Esophagus muscularis mucosa (tissue), 4 donors: ENCODE measurements around the gene SLBP. TPM values are rescaled to one million over a fixed set of nuclear protein-coding genes. Genes with fewer than 3 reads are reported as not detected.

Experiments
- DNase-seq: peaks from one replicate; pipeline ENCODE4 v3.0.0-alpha.2; 2017; ENCODE audit errors: extremely low spot score
- H3K27ac ChIP-seq, 4 donors: fragments of 200-600 bp; sonication (generic); replicated peaks in 1 of 4; 1 replicate in 3 of 4; 2 replicates in 1 of 4; pipeline ENCODE4 v1.5.1; 2016 to 2019; ENCODE audit warnings: mild to moderate bottlenecking in 1 of 4
- H3K27me3 ChIP-seq, 4 donors: fragments of 200-600 bp; sonication (generic); one replicate each; pipeline versions ENCODE4 v1.5.1 to v1.6.0; 2016 to 2019
- H3K36me3 ChIP-seq, 4 donors: fragments of 200-600 bp; sonication (generic); one replicate each; pipeline ENCODE4 v1.5.1; 2016 to 2019
- H3K4me1 ChIP-seq, 4 donors: fragments of 200-600 bp; sonication (generic); one replicate each; pipeline ENCODE4 v1.5.1; 2016 to 2019
- H3K4me3 ChIP-seq, 4 donors: fragments of 200-600 bp; sonication (generic); 1 replicate in 2 of 4; 2 replicates in 2 of 4; pipeline ENCODE4 v1.5.1; 2016 to 2019; ENCODE audit warnings: mild to moderate bottlenecking in 4 of 4, moderate library complexity in 1 of 4
- H3K9me3 ChIP-seq, 4 donors: fragments of 200-600 bp; sonication (generic); 1 replicate in 3 of 4; 2 replicates in 1 of 4; pipeline ENCODE4 v1.5.1; 2016 to 2019
- EP300 ChIP-seq: sonication (generic); formaldehyde crosslinking; IDR thresholded peaks from one replicate; pipeline ENCODE4 v1.6.1; 2017; ENCODE audit warnings: antibody characterized with exemption
- POLR2A ChIP-seq: fragments of 450-650 bp; IDR thresholded peaks from one replicate; pipeline ENCODE4 v1.6.1; 2017; ENCODE audit warnings: antibody characterized with exemption, moderate library complexity, mild to moderate bottlenecking, low read depth
- POLR2AphosphoS5 ChIP-seq, 2 donors: sonication (generic); formaldehyde crosslinking; IDR thresholded peaks; one replicate each; pipeline ENCODE4 v1.6.1; 2017; ENCODE audit warnings: antibody characterized with exemption in 2 of 2
- WGBS: methylation state at CpG from one replicate; pipeline ENCODE4 v1.1.5; 2018; 5-methylcytosine and 5-hydroxymethylcytosine counted together
- intact Hi-C: fragments of 100-400 bp; cut with DNase I; formaldehyde crosslinking; loops from one replicate; pipeline ENCODE4 v1.15.1; 2023
- total RNA-seq, 4 donors: library from RNA; depleted of rRNA; stranded (reverse); fragments of >200 nt; gene quantifications; one replicate each; pipeline versions ENCODE4 v1.1.0 to v1.2.1, GENCODE V29; 2016
- TF ChIP-seq, protein P1 (sequence below), 3 experiments: fragments of 200-600 bp in 2 of 3; fragments of 450-650 bp in 1 of 3; sonication (generic) in 2 of 3; IDR thresholded peaks; one replicate each; pipeline ENCODE4 v1.5.1; 2017 to 2019; ENCODE audit warnings: antibody characterized with exemption in 3 of 3, mild to moderate bottlenecking in 2 of 3, moderate library complexity in 1 of 3

Gene SLBP
- total RNA-seq, 4 donors from 2014 or later: 41.5 to 56.1 (median 45.5) TPM

DNA sequence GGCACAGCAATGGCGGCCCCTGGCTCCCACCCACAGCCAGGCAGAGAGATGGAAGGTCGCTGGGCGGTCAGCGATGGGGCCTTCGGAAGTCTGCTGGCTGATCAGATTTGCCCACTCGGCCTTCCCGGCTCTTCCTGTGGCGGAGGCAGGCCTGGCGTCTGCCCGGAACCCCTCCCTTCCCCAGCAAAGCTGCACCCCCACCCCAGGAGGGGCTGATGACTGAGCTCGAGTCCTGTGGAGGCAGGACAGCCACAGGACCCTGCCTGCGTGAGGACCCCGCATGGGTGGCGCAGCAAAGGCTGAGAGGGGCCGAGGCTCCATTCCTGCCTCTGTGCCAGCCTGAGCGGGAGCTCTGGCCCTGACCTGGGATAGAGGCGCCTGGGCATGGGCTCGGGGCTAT is 44.0 kb upstream of the SLBP start:
- DNase-seq: no peak
- H3K27ac ChIP-seq: no peak overlapping the region
- H3K9me3 ChIP-seq: no peaks in the 10 kb centered on the region
- WGBS: 74% methylated on average over 3 of the region's 18 CpGs
- no peaks in the 10 kb centered on the region for H3K36me3 ChIP-seq
- no peak overlapping the region for H3K4me3 ChIP-seq
- intact Hi-C loops: no loop called here
- TF ChIP-seq POLR2AphosphoS5 (IDR thresholded peaks at IDR 0.05): no peak
- TF ChIP-seq, protein P1, sequence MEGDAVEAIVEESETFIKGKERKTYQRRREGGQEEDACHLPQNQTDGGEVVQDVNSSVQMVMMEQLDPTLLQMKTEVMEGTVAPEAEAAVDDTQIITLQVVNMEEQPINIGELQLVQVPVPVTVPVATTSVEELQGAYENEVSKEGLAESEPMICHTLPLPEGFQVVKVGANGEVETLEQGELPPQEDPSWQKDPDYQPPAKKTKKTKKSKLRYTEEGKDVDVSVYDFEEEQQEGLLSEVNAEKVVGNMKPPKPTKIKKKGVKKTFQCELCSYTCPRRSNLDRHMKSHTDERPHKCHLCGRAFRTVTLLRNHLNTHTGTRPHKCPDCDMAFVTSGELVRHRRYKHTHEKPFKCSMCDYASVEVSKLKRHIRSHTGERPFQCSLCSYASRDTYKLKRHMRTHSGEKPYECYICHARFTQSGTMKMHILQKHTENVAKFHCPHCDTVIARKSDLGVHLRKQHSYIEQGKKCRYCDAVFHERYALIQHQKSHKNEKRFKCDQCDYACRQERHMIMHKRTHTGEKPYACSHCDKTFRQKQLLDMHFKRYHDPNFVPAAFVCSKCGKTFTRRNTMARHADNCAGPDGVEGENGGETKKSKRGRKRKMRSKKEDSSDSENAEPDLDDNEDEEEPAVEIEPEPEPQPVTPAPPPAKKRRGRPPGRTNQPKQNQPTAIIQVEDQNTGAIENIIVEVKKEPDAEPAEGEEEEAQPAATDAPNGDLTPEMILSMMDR (IDR thresholded peaks at IDR 0.05): no peak
- TF ChIP-seq EP300: no peak
- TF ChIP-seq POLR2A: no peak
- peaks cover 5 to 16% (median 15%) of the 10 kb centered on the region in 4 donors for H3K4me1 ChIP-seq
- H3K27me3 ChIP-seq: peaks cover 0 to 17% (median 0%) of the 10 kb centered on the region in 4 donors

DNA sequence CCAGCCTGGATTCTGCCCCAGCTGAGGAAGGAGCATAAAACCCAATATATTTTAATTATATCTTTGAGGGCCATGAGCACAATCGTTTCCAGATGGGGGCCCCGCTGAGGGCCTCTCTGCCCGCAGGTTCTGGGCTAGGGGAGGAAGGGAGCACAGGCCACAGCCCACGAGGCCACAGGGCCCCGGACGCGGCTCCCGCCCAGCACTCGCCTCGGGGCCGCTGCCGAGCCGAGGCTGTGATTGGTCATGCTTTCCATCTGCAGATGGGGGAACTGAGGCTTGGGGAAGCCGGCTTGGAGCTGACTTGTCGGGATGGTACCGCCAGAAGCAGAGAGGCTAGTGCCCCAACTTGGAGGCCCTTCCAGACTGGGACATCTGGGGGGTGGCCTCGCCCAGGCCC is 43.2 kb upstream of the SLBP start:
- intact Hi-C loops: no loop called here
- no peak overlapping the region for H3K4me3 ChIP-seq
- WGBS: 77% methylated on average over 13 of the region's 17 CpGs
- H3K36me3 ChIP-seq: no peaks in the 10 kb centered on the region
- H3K4me1 ChIP-seq: peaks cover 5 to 15% (median 11%) of the 10 kb centered on the region in 4 donors
- DNase-seq: no peak
- H3K27me3 ChIP-seq: peaks cover 0 to 22% (median 0%) of the 10 kb centered on the region in 4 donors
- no peak overlapping the region for H3K27ac ChIP-seq
- no peaks in the 10 kb centered on the region for H3K9me3 ChIP-seq
- no peak for TF ChIP-seq EP300
- TF ChIP-seq, protein P1 (IDR thresholded peaks at IDR 0.05): no peak
- no peak for TF ChIP-seq POLR2AphosphoS5 (IDR thresholded peaks at IDR 0.05)
- no peak for TF ChIP-seq POLR2A

DNA sequence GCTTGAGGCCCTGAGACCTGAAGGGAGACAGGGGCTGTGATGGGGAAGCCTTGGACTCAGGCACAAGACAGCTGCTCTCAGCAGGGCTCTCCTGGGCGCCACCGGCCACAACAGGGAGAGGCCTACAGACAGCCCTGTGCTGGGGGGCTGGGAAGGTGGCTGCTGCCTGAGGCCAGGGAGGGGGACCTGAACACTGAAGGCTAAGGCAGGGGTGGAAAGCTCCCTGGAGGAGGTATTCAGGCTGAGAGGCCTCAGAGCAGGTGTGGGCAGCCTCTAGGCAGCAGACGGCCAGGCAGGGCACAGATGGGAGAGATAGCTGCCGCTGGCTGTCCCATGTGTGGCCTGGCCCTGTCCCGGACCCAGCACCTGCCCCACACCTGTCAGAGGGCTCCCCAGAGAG is 42.2 kb upstream of the SLBP start:
- intact Hi-C loops: no loop called here
- peaks cover 5 to 15% (median 11%) of the 10 kb centered on the region in 4 donors for H3K4me1 ChIP-seq
- WGBS: 73% methylated on average over 3 of the region's 5 CpGs
- H3K36me3 ChIP-seq: no peaks in the 10 kb centered on the region
- H3K27ac ChIP-seq: no peak overlapping the region
- H3K27me3 ChIP-seq: peaks cover 0 to 32% (median 0%) of the 10 kb centered on the region in 4 donors
- TF ChIP-seq POLR2AphosphoS5 (IDR thresholded peaks at IDR 0.05): no peak
- TF ChIP-seq POLR2A: no peak
- no peak for TF ChIP-seq EP300
- TF ChIP-seq, protein P1 (IDR thresholded peaks at IDR 0.05): no peak
- no peak overlapping the region for H3K4me3 ChIP-seq
- H3K9me3 ChIP-seq: no peaks in the 10 kb centered on the region
- no peak for DNase-seq

DNA sequence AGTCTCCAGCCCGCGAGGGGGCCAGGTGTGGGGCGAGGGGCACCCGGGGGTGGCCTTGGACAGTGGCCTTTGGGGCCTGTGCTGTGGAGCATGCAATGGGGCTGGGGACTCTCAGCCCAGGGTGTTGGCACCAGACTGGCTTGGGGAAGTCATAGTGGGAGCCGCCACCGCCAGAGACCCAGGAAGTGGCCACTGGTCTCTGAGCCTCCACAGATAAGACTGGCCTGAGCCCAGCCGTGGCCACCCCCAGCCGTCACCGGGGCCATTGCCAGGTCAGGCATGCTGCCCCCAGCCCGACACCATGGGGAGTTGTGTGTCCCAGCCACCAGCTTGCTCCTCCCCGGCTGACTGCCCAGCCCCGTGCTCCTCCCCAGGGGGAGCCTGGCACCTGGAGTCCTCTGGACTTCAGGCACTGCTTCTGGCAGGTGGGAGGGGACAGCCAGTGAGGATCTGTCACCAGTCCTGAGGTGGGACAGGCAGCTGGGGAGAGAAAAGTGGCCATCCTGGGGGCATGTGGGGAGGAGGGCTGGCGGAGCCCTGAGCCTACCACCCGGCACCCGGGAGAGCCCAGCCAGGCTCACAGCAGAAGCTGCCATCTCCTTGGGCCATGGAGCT is 41.7 kb upstream of the SLBP start:
- no peak for DNase-seq
- intact Hi-C loops: no loop called here
- TF ChIP-seq POLR2A: no peak
- TF ChIP-seq, protein P1 (IDR thresholded peaks at IDR 0.05): no peak
- no peak for TF ChIP-seq POLR2AphosphoS5 (IDR thresholded peaks at IDR 0.05)
- TF ChIP-seq EP300: no peak
- Histone ChIP-seq H3K9me3 (no peaks in the 10 kb centered on the region), H3K27me3 (peaks cover 0 to 34% (median under 1%) of the 10 kb centered on the region in 4 donors), H3K36me3 (no peaks in the 10 kb centered on the region), H3K4me3 (no peak overlapping the region), H3K27ac (no peak overlapping the region), H3K4me1 (peaks cover 5 to 15% (median 11%) of the 10 kb centered on the region in 4 donors)
- WGBS: no CpG with 5 or more reads among the region's 15 CpGs

DNA sequence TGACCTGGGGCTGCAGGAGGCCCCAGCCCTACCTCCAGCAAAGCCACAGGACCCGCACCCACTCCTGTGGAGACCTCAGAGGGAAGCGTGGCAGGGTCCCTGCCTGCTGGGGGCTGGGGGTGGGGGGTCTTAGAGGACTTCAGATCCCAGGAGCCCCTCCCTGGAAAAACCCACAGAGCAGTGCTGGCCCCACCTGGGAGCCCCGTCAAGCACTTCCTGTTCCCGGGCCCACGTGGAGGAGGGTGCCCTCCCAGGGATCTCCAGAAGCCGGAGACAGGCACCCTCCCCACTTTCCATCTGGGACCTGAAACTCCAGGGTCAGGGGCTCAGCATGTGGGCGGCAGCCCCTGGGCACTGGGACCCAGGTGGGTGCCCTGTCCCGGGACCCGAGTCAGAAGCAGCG is 41.2 kb upstream of the SLBP start:
- no peak for DNase-seq
- TF ChIP-seq, protein P1 (IDR thresholded peaks at IDR 0.05): no peak
- TF ChIP-seq POLR2A (no peak), EP300 (no peak), POLR2AphosphoS5 (IDR thresholded peaks at IDR 0.05) (no peak)
- Histone ChIP-seq H3K9me3 (no peaks in the 10 kb centered on the region), H3K4me3 (no peak overlapping the region), H3K36me3 (no peaks in the 10 kb centered on the region), H3K27me3 (peaks cover 0 to 40% (median 2%) of the 10 kb centered on the region in 4 donors), H3K27ac (no peak overlapping the region), H3K4me1 (peaks cover 5 to 20% (median 16%) of the 10 kb centered on the region in 4 donors)
- WGBS: 50% methylated on average over 2 of the region's 10 CpGs
- intact Hi-C loops: no loop called here
